GM19463 (cell line): ENCODE data around the gene C1QL1.

Source experiments
- ATAC-seq: cut with Tn5 transposase; IDR thresholded peaks from one replicate; pipeline ENCODE4 v1.9.1; 2021; ENCODE audit warnings: mild to moderate bottlenecking, moderate library complexity; ENCODE audit not compliant: unreplicated experiment

Gene C1QL1

GRCh38 chr17:44932096-44932786, 35.9 kb downstream of the C1QL1 start:
- no peak for ATAC-seq

GRCh38 chr17:44931376-44931775, 36.7 kb downstream of the C1QL1 start:
- no peak for ATAC-seq

GRCh38 chr17:44930667-44931066, 37.4 kb downstream of the C1QL1 start:
- ATAC-seq, result no peak

GRCh38 chr17:44928950-44929720, 39.0 kb downstream of the C1QL1 start:
- no peak for ATAC-seq

GRCh38 chr17:44928136-44928535, 40.0 kb downstream of the C1QL1 start:
- no peak for ATAC-seq

GRCh38 chr17:44927696-44928095, 40.4 kb downstream of the C1QL1 start:
- no peak for ATAC-seq

GRCh38 chr17:44926821-44927525, 41.1 kb downstream of the C1QL1 start:
- ATAC-seq, result no peak

GRCh38 chr17:44925731-44926697, 42.1 kb downstream of the C1QL1 start:
- ATAC-seq, result no peak

- ATAC-seq, result no peak
Measured at GRCh38 chr17:44924107-44924544, 44.0 kb downstream of the C1QL1 start.

GRCh38 chr17:44922746-44923470, 45.2 kb downstream of the C1QL1 start:
- no peak for ATAC-seq

- ATAC-seq, result no peak
Measured at GRCh38 chr17:44922136-44922535, 46.0 kb downstream of the C1QL1 start.

GRCh38 chr17:44921122-44921882, 46.8 kb downstream of the C1QL1 start:
- ATAC-seq, result no peak

GRCh38 chr17:44920565-44920940, 47.5 kb downstream of the C1QL1 start:
- no peak for ATAC-seq

GRCh38 chr17:44919885-44920564, 48.1 kb downstream of the C1QL1 start:
- peak; percentile 84 for ATAC-seq

GRCh38 chr17:44919411-44919810, 48.7 kb downstream of the C1QL1 start:
- ATAC-seq, result no peak

GRCh38 chr17:44918006-44918405, 50.1 kb downstream of the C1QL1 start:
- ATAC-seq, result no peak

- ATAC-seq, result no peak
Measured at GRCh38 chr17:44917456-44917855, 50.6 kb downstream of the C1QL1 start.

GRCh38 chr17:44916781-44917241, 51.3 kb downstream of the C1QL1 start:
- no peak for ATAC-seq
